T-helper 1 cell treated with Interleukin-12 subunit alpha and Interleukin-12 subunit beta and Interleukin-4 antibody, amounts not matched to agents 30 μg/mL and 1 μg/mL, for 36 hours (primary cell): Measurements from ENCODE around the gene GPC6.
A peak's percentile ranks its signal among the peaks of the same experiment; 100 is the strongest.

Experiments used
- H3K27ac Mint-ChIP-seq: one replicate; pipeline ENCODE4 v1.8.0; 2021; ENCODE audit warnings: mild to moderate bottlenecking, mixed read lengths
- H3K27me3 Mint-ChIP-seq: one replicate; pipeline ENCODE4 v1.8.0; 2021; ENCODE audit warnings: low read depth, mixed read lengths
- H3K36me3 Mint-ChIP-seq: one replicate; pipeline ENCODE4 v1.8.0; 2021; ENCODE audit warnings: low read depth, mixed read lengths
- H3K4me1 Mint-ChIP-seq: one replicate; pipeline ENCODE4 v1.8.0; 2021; ENCODE audit warnings: low read depth, mixed read lengths
- H3K4me3 Mint-ChIP-seq: one replicate; pipeline ENCODE4 v1.8.0; 2021; ENCODE audit warnings: mild to moderate bottlenecking, moderate library complexity, mixed read lengths
- H3K9me3 Mint-ChIP-seq: one replicate; pipeline ENCODE4 v1.8.0; 2021; ENCODE audit warnings: mixed read lengths

The GPC6 gene

GRCh38 chr13:94416454-94417080, 1190.0 kb downstream of the GPC6 start:
- no peak overlapping the region for H3K4me3 Mint-ChIP-seq
- peaks cover 16% of the 10 kb centered on the region for H3K4me1 Mint-ChIP-seq
- H3K9me3 Mint-ChIP-seq = peaks cover 39% of the 10 kb centered on the region
- H3K27me3 Mint-ChIP-seq = no peaks in the 10 kb centered on the region
- peaks cover 7% of the 10 kb centered on the region for H3K36me3 Mint-ChIP-seq
- peak overlapping the region; percentile 31 for H3K27ac Mint-ChIP-seq

- H3K9me3 Mint-ChIP-seq = peaks cover 39% of the 10 kb centered on the region
- peaks cover 16% of the 10 kb centered on the region for H3K4me1 Mint-ChIP-seq
- peaks cover 7% of the 10 kb centered on the region for H3K36me3 Mint-ChIP-seq
- no peak overlapping the region for H3K27ac Mint-ChIP-seq
- no peak overlapping the region for H3K4me3 Mint-ChIP-seq
- H3K27me3 Mint-ChIP-seq = no peaks in the 10 kb centered on the region
Measured at GRCh38 chr13:94417294-94417693, 1190.7 kb downstream of the GPC6 start.

GRCh38 chr13:94419304-94419924, 1192.8 kb downstream of the GPC6 start:
- Mint-ChIP-seq H3K27ac (no peak overlapping the region), H3K9me3 (peaks cover 39% of the 10 kb centered on the region)

GRCh38 chr13:94419925-94420305, 1193.3 kb downstream of the GPC6 start:
- Mint-ChIP-seq H3K36me3 (peaks cover 7% of the 10 kb centered on the region), H3K9me3 (peaks cover 39% of the 10 kb centered on the region), H3K27ac (no peak overlapping the region), H3K4me1 (peaks cover 16% of the 10 kb centered on the region), H3K4me3 (no peak overlapping the region), H3K27me3 (no peaks in the 10 kb centered on the region)

More at GRCh38 chr13:94419304-94419924, 1192.8 kb downstream of the GPC6 start:
- no peaks in the 10 kb centered on the region for H3K27me3 Mint-ChIP-seq
- peaks cover 16% of the 10 kb centered on the region for H3K4me1 Mint-ChIP-seq
- H3K4me3 Mint-ChIP-seq = no peak overlapping the region
- H3K36me3 Mint-ChIP-seq = peaks cover 7% of the 10 kb centered on the region

- Mint-ChIP-seq H3K4me1 (peaks cover 3% of the 10 kb centered on the region), H3K36me3 (no peaks in the 10 kb centered on the region), H3K27ac (no peak overlapping the region), H3K4me3 (no peak overlapping the region), H3K9me3 (no peaks in the 10 kb centered on the region), H3K27me3 (no peaks in the 10 kb centered on the region)
Measured at GRCh38 chr13:94427313-94427953, 1200.8 kb downstream of the GPC6 start.

- Mint-ChIP-seq H3K27me3 (no peaks in the 10 kb centered on the region), H3K9me3 (no peaks in the 10 kb centered on the region), H3K4me1 (peaks cover 3% of the 10 kb centered on the region), H3K4me3 (no peak overlapping the region), H3K27ac (no peak overlapping the region), H3K36me3 (no peaks in the 10 kb centered on the region)
Measured at GRCh38 chr13:94431574-94431973, 1205.0 kb downstream of the GPC6 start.

- no peaks in the 10 kb centered on the region for H3K27me3 Mint-ChIP-seq
- no peaks in the 10 kb centered on the region for H3K36me3 Mint-ChIP-seq
- H3K4me1 Mint-ChIP-seq = peaks cover 3% of the 10 kb centered on the region
- peak overlapping the region; percentile 4 for H3K27ac Mint-ChIP-seq
- no peaks in the 10 kb centered on the region for H3K9me3 Mint-ChIP-seq
- no peak overlapping the region for H3K4me3 Mint-ChIP-seq
Measured at GRCh38 chr13:94431987-94432386, 1205.4 kb downstream of the GPC6 start.

GRCh38 chr13:94433055-94433961, 1206.7 kb downstream of the GPC6 start:
- Mint-ChIP-seq H3K27ac (no peak overlapping the region), H3K9me3 (no peaks in the 10 kb centered on the region), H3K36me3 (no peaks in the 10 kb centered on the region), H3K4me3 (no peak overlapping the region), H3K4me1 (peaks cover 3% of the 10 kb centered on the region), H3K27me3 (peaks cover 3% of the 10 kb centered on the region)

- Mint-ChIP-seq H3K27me3 (peaks cover 11% of the 10 kb centered on the region), H3K9me3 (no peaks in the 10 kb centered on the region), H3K4me3 (no peak overlapping the region), H3K4me1 (peaks cover 3% of the 10 kb centered on the region), H3K27ac (no peak overlapping the region), H3K36me3 (no peaks in the 10 kb centered on the region)
Measured at GRCh38 chr13:94435604-94436226, 1209.1 kb downstream of the GPC6 start.

- no peaks in the 10 kb centered on the region for H3K36me3 Mint-ChIP-seq
- H3K4me1 Mint-ChIP-seq = no peaks in the 10 kb centered on the region
- no peak overlapping the region for H3K27ac Mint-ChIP-seq
- H3K27me3 Mint-ChIP-seq = no peaks in the 10 kb centered on the region
- H3K4me3 Mint-ChIP-seq = no peak overlapping the region
- H3K9me3 Mint-ChIP-seq = no peaks in the 10 kb centered on the region
Measured at GRCh38 chr13:94444826-94445225, 1218.2 kb downstream of the GPC6 start.

GRCh38 chr13:94454334-94454733, 1227.7 kb downstream of the GPC6 start:
- Mint-ChIP-seq H3K27ac (no peak overlapping the region), H3K4me3 (no peak overlapping the region), H3K9me3 (no peaks in the 10 kb centered on the region), H3K36me3 (no peaks in the 10 kb centered on the region), H3K4me1 (no peaks in the 10 kb centered on the region), H3K27me3 (no peaks in the 10 kb centered on the region)

- no peaks in the 10 kb centered on the region for H3K9me3 Mint-ChIP-seq
- no peaks in the 10 kb centered on the region for H3K27me3 Mint-ChIP-seq
- H3K4me3 Mint-ChIP-seq = no peak overlapping the region
- H3K36me3 Mint-ChIP-seq = no peaks in the 10 kb centered on the region
- H3K27ac Mint-ChIP-seq = no peak overlapping the region
- no peaks in the 10 kb centered on the region for H3K4me1 Mint-ChIP-seq
Measured at GRCh38 chr13:94454906-94455305, 1228.3 kb downstream of the GPC6 start.

- H3K9me3 Mint-ChIP-seq = no peaks in the 10 kb centered on the region
- H3K4me3 Mint-ChIP-seq = no peak overlapping the region
- H3K27ac Mint-ChIP-seq = no peak overlapping the region
- no peaks in the 10 kb centered on the region for H3K27me3 Mint-ChIP-seq
- no peaks in the 10 kb centered on the region for H3K36me3 Mint-ChIP-seq
- no peaks in the 10 kb centered on the region for H3K4me1 Mint-ChIP-seq
Measured at GRCh38 chr13:94455414-94455813, 1228.8 kb downstream of the GPC6 start.
